GM21381 (cell line): ENCODE data around the gene MYO10.

Source experiments
- ATAC-seq: cut with Tn5 transposase; IDR thresholded peaks from one replicate; pipeline ENCODE4 v1.9.1; 2021; ENCODE audit warnings: mild to moderate bottlenecking, moderate library complexity; ENCODE audit not compliant: unreplicated experiment

MYO10 gene

GRCh38 chr5:16826379-16827125 lies 109.5 kb downstream of the MYO10 start:
- ATAC-seq: no peak

- ATAC-seq: no peak
Measured at GRCh38 chr5:16819522-16820167, 116.4 kb downstream of the MYO10 start.

- no peak for ATAC-seq
Measured at GRCh38 chr5:16815432-16815831, 120.7 kb downstream of the MYO10 start.

- no peak for ATAC-seq
Measured at GRCh38 chr5:16812911-16813310, 123.2 kb downstream of the MYO10 start.

GRCh38 chr5:16812448-16812847 lies 123.6 kb downstream of the MYO10 start:
- ATAC-seq: no peak

GRCh38 chr5:16810208-16810854 lies 125.8 kb downstream of the MYO10 start:
- ATAC-seq: no peak

GRCh38 chr5:16809395-16810207 lies 126.5 kb downstream of the MYO10 start:
- no peak for ATAC-seq

- no peak for ATAC-seq
Measured at GRCh38 chr5:16809010-16809394, 127.1 kb downstream of the MYO10 start.

GRCh38 chr5:16808021-16808420 lies 128.1 kb downstream of the MYO10 start:
- ATAC-seq: no peak

- no peak for ATAC-seq
Measured at GRCh38 chr5:16807547-16807864, 128.6 kb downstream of the MYO10 start.

- ATAC-seq: no peak
Measured at GRCh38 chr5:16806711-16807546, 129.2 kb downstream of the MYO10 start.

- no peak for ATAC-seq
Measured at GRCh38 chr5:16805486-16805885, 130.6 kb downstream of the MYO10 start.

GRCh38 chr5:16803831-16804230 lies 132.3 kb downstream of the MYO10 start:
- ATAC-seq: no peak

- ATAC-seq: no peak
Measured at GRCh38 chr5:16800477-16800876, 135.6 kb downstream of the MYO10 start.

GRCh38 chr5:16799796-16800195 lies 136.3 kb downstream of the MYO10 start:
- ATAC-seq: no peak

GRCh38 chr5:16797951-16798350 lies 138.1 kb downstream of the MYO10 start:
- no peak for ATAC-seq

- ATAC-seq: no peak
Measured at GRCh38 chr5:16794269-16794913, 141.7 kb downstream of the MYO10 start.

GRCh38 chr5:16792598-16793275 lies 143.4 kb downstream of the MYO10 start:
- no peak for ATAC-seq

GRCh38 chr5:16791904-16792597 lies 144.0 kb downstream of the MYO10 start:
- no peak for ATAC-seq
